Large intestine (tissue), 3 donors: Measurements from ENCODE around the gene BTRC. TPM values are rescaled to one million over a fixed set of nuclear protein-coding genes. Genes with fewer than 3 reads are reported as not detected.

Experiments
- DNase-seq, 2 donors: peaks; one replicate each; pipeline versions ENCODE4 v3.0.0 to v3.0.0-alpha.2; 2013
- H3K27ac ChIP-seq: one replicate; pipeline ENCODE4 v1.5.1; 2013; ENCODE audit warnings: low read length
- H3K27me3 ChIP-seq: 2 replicates; pipeline ENCODE4 v1.6.1; 2013; ENCODE audit warnings: low read length; ENCODE audit not compliant: control insufficient read depth, insufficient read depth
- H3K36me3 ChIP-seq: 2 replicates; pipeline ENCODE4 v1.6.1; 2013; ENCODE audit warnings: low read length; ENCODE audit not compliant: control insufficient read depth, insufficient read depth
- H3K4me1 ChIP-seq: one replicate; pipeline ENCODE4 v1.6.1; 2013; ENCODE audit warnings: low read length; ENCODE audit not compliant: control insufficient read depth, insufficient read depth
- H3K4me3 ChIP-seq: one replicate; pipeline ENCODE4 v1.5.1; 2013; ENCODE audit warnings: low read length
- H3K9me3 ChIP-seq: one replicate; pipeline ENCODE4 v1.6.1; 2013; ENCODE audit warnings: mild to moderate bottlenecking, low read depth, low read length, moderate library complexity; ENCODE audit not compliant: control insufficient read depth
- WGBS: methylation state at CpG from one replicate; pipeline ENCODE4 v1.1.5; 2013; ENCODE audit warnings: low lambda C conversion rate; ENCODE audit not compliant: insufficient coverage; 5-methylcytosine and 5-hydroxymethylcytosine counted together
- polyA plus RNA-seq: library from polyadenylated mRNA; unstranded; fragments of 120-200 nt; gene quantifications from one replicate; pipeline ENCODE4 v1.2.1, GENCODE V29; 2013

The BTRC gene
- polyA plus RNA-seq, 1 donor: 14.4 TPM

DNA sequence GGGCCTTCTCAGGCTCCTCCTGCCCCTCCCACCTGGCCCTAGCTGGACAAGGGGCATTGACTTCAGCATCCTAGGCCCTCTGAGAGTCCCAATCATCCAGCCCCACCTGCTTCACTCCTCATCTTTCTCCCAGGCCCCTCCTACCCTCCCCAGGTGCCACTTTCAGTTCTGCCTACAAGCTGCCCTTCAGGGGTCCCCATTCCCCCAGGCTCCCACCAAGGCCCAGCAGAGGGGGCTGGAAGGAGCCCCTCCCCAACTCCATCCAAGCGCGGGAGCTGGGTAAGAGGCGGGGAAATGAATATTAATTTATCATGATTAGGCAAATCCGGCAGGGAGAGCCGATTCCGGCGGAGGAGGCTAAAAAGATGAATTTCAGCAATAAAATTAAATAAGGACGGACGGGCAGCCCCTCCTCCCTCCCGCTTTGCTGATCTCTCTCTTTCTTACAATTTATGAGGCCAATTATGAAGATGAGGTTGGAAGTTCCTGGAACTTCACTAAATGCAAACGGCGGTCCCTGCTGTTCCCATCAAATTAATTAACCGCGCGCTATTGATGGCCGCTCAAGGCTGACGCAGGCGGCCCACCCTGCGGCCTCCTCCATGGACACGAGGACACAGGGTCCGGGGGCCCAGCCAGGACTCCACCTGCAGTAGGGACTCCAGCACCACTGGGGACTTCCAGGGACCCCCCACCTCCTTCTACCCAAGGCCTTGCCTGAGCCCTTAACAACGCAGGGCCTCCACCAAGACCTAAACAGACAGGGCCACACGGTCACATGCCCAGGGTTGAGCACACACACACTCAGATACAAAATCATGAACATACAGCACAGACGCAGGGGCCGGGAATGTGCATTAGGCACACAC, 220.2 kb downstream of the BTRC start:
- peaks cover 17% of the 10 kb centered on the region for H3K4me1 ChIP-seq
- H3K27me3 ChIP-seq: peaks cover 18% of the 10 kb centered on the region
- no peak overlapping the region for H3K4me3 ChIP-seq
- H3K36me3 ChIP-seq: peaks cover 20% of the 10 kb centered on the region
- no peak overlapping the region for H3K27ac ChIP-seq
- no peak for DNase-seq
- WGBS: 67% methylated on average over 2 of the region's 25 CpGs
- H3K9me3 ChIP-seq: peaks cover 4% of the 10 kb centered on the region

- Histone ChIP-seq H3K4me3 (no peak overlapping the region), H3K27ac (no peak overlapping the region), H3K27me3 (peaks cover 8% of the 10 kb centered on the region), H3K4me1 (peaks cover 9% of the 10 kb centered on the region), H3K36me3 (peaks cover 30% of the 10 kb centered on the region), H3K9me3 (peaks cover 4% of the 10 kb centered on the region)
- DNase-seq: no peak
- no CpG with 5 or more reads among the region's 3 CpGs for WGBS
These were observed 221.1 kb downstream of the BTRC start for GRCh38 chr10:101575091-101575490.

DNA sequence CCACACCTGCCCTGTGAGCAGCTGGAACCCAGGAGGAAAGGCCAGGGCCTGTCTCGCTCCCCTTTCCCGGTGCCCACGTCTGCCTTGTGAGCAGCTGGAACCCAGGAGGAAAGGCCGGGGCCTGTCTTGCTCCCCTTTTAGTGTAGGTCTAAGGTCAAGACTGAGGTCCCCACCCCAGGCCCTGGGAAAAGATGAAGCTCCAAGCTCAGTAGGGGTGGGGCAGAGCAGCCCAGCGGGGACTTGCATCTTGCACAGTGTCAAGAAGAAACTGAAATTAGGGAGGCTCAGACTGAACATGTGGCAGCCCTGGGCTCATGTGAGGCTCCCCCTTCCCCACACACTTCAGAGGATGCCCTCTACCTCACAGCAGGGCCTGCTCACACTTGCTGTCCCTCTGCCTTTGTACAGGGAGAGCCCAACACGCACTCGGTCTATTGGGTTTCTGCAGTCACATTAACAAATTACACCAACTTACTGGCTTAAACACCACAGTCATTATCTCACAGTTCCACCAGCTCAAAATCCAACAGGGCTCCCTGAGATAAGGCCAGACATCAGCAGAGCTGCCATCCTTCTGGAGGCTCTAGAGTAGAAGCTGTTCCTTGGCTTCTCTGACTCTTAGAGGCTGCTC, 221.7 kb downstream of the BTRC start:
- WGBS: no CpG with 5 or more reads among the region's 7 CpGs
- Histone ChIP-seq H3K27ac (no peak overlapping the region), H3K36me3 (peaks cover 31% of the 10 kb centered on the region), H3K4me1 (peaks cover 5% of the 10 kb centered on the region), H3K27me3 (peaks cover 7% of the 10 kb centered on the region), H3K9me3 (peaks cover 4% of the 10 kb centered on the region), H3K4me3 (no peak overlapping the region)
- DNase-seq: no peak

DNA sequence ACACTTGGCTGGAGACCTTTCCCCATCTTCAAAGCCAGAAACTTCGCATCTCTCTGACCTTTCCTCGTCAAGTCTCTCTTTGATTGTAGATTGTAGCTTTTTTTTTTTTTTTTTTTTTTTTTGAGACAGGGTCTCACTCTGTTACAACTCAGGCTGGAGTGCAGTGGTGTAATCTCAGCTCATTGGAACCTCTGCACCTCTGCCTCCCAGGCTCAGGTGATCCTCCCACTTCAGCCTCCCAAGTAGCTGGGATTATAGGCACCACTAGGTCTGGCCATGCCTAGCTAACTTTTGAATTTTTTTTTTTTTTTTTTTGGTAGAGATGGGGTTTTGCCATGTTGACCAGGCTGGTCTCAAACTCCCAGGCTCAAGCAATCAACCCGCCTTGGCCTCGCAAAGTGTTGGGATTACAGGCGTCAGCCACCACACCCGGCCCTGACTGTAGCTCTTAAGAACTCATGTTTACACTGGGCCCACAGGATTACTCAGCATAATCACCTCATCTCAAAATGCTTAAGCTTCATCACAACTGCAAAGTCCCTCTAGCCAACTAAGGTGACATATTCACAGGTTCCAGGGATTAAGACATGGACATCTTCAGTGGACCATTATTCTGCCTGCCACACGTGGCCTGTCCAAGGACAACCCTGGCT, 222.4 kb downstream of the BTRC start:
- no peak overlapping the region for H3K27ac ChIP-seq
- peaks cover 1% of the 10 kb centered on the region for H3K27me3 ChIP-seq
- no peak overlapping the region for H3K4me3 ChIP-seq
- DNase-seq: no peak
- no peaks in the 10 kb centered on the region for H3K4me1 ChIP-seq
- peaks cover 4% of the 10 kb centered on the region for H3K9me3 ChIP-seq
- peaks cover 36% of the 10 kb centered on the region for H3K36me3 ChIP-seq
- WGBS: 100% methylated on average over 1 of the region's 7 CpGs

DNA sequence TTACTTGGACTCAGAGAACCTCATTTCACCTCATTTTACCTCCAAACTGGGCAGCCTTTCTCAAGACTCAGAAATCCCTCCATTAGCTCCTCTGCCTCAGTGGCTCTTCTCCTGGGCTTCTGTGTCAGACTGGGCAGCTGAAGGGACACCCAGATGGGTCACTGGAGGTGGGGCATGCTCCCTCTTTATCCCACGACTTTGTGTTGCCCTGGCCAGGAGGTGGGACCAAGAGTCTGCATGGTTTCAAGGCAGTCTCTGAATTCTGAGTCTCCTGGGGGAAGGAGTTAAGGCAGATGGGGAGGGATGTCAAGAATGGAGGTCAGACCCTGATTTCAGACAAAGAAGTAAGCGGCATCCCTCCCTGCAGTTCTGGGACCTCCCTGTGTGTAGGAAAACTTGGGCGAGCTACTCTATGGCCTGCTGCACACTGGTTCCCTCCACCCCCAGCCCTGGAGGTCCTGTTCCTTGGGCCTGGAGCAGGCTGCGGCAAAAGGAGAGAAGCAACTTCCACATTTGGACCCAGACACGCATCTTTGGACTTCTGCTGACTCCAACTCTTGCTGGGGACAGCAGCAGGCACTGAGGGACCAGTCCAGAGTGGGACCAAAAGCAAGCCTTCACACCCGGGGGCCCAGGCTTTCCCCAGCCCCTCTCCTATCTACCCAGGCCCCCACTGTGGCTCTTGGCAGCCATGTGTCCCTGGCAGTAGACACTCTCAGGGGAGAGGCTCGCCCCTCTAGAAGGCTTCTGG, 223.3 kb downstream of the BTRC start:
- no peaks in the 10 kb centered on the region for H3K27me3 ChIP-seq
- peaks cover 4% of the 10 kb centered on the region for H3K9me3 ChIP-seq
- H3K36me3 ChIP-seq: peaks cover 39% of the 10 kb centered on the region
- H3K4me1 ChIP-seq: no peaks in the 10 kb centered on the region
- no peak for DNase-seq
- no CpG with 5 or more reads among the region's 7 CpGs for WGBS
- H3K27ac ChIP-seq: no peak overlapping the region
- no peak overlapping the region for H3K4me3 ChIP-seq

- DNase-seq: no peak
- WGBS: 83% methylated on average over 1 of the region's 5 CpGs
- Histone ChIP-seq H3K9me3 (no peaks in the 10 kb centered on the region), H3K4me3 (no peak overlapping the region), H3K27ac (no peak overlapping the region), H3K4me1 (no peaks in the 10 kb centered on the region), H3K27me3 (no peaks in the 10 kb centered on the region), H3K36me3 (peaks cover 47% of the 10 kb centered on the region)
These were observed 224.2 kb downstream of the BTRC start for GRCh38 chr10:101578192-101578591.

DNA sequence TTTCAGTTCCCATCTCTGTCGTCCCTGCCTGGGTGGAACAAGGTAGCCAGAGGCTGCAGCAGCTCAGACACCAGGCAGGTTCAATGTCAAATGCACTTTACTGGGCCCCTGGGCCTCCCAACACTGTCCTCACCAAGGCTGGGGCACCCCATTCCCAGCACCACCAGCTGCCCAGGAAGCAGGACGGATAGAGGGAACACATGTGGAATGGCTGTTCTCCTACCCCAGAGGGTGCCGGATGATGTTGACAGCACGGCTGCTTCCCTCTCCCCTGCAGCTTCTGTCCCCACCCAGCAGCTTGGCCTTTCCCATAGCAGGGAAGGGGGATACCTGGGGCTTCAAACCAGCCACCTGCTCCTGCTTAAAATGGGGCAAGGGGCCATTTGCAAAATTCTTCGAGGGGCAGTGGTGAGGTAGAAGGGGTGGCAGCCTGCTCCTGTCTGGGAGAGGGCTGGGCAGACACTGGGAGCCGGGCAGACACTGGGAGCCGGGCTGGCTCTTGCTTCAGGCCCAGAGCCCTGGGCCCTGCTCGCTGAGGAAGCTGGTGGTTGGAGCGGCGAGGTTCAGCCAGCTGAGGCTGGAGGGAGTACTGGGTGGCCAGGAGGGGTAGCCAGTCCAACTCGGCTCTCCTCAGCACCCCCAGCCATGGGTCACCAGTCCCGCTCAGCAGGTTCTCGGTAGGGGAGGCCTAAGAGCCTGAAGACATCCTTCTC, 225.0 kb downstream of the BTRC start:
- no peaks in the 10 kb centered on the region for H3K27me3 ChIP-seq
- no peaks in the 10 kb centered on the region for H3K9me3 ChIP-seq
- H3K4me3 ChIP-seq: no peak overlapping the region
- DNase-seq: no peak
- no peak overlapping the region for H3K27ac ChIP-seq
- no peaks in the 10 kb centered on the region for H3K4me1 ChIP-seq
- H3K36me3 ChIP-seq: peaks cover 52% of the 10 kb centered on the region
- WGBS: no CpG with 5 or more reads among the region's 13 CpGs

GRCh38 chr10:101579516-101579870, 225.5 kb downstream of the BTRC start:
- no peak for DNase-seq
- no peaks in the 10 kb centered on the region for H3K4me1 ChIP-seq
- no peaks in the 10 kb centered on the region for H3K27me3 ChIP-seq
- H3K9me3 ChIP-seq: no peaks in the 10 kb centered on the region
- no peak overlapping the region for H3K27ac ChIP-seq
- H3K4me3 ChIP-seq: no peak overlapping the region
- no CpG with 5 or more reads among the region's 12 CpGs for WGBS
- H3K36me3 ChIP-seq: peaks cover 52% of the 10 kb centered on the region

- DNase-seq: no peak
- peaks cover 62% of the 10 kb centered on the region for H3K36me3 ChIP-seq
- H3K4me1 ChIP-seq: no peaks in the 10 kb centered on the region
- WGBS: no CpG with 5 or more reads among the region's 10 CpGs
- no peaks in the 10 kb centered on the region for H3K27me3 ChIP-seq
- H3K27ac ChIP-seq: no peak overlapping the region
- H3K4me3 ChIP-seq: no peak overlapping the region
- no peaks in the 10 kb centered on the region for H3K9me3 ChIP-seq
These were observed 226.8 kb downstream of the BTRC start for GRCh38 chr10:101580486-101581399.
